Spinal cord (tissue), 10 donors: ENCODE results near the gene SMIM35. TPM values are rescaled to one million over a fixed set of nuclear protein-coding genes. Genes with fewer than 3 reads are reported as not detected.

Experiments
- DNase-seq, 6 donors: peaks; one replicate each; pipeline versions ENCODE4 v3.0.0 to v3.0.0-alpha.2; 2013 to 2015; ENCODE audit warnings: low spot score in 6 of 6, low read depth in 4 of 6
- H3K27ac ChIP-seq: one replicate; pipeline ENCODE4 v1.5.1; 2013; ENCODE audit warnings: low read depth, low read length, control low read depth
- H3K27me3 ChIP-seq: one replicate; pipeline ENCODE4 v1.6.1; 2013; ENCODE audit warnings: low read length; ENCODE audit not compliant: control insufficient read depth, insufficient read depth
- H3K36me3 ChIP-seq: one replicate; pipeline ENCODE4 v1.6.1; 2013; ENCODE audit warnings: low read length; ENCODE audit not compliant: control insufficient read depth, insufficient read depth
- H3K4me1 ChIP-seq: one replicate; pipeline ENCODE4 v1.6.1; 2013; ENCODE audit warnings: low read length; ENCODE audit not compliant: control insufficient read depth, insufficient read depth
- H3K4me3 ChIP-seq: one replicate; pipeline ENCODE4 v1.5.1; 2013; ENCODE audit warnings: low read depth, low read length, control low read depth
- H3K9me3 ChIP-seq: one replicate; pipeline ENCODE4 v1.6.1; 2013; ENCODE audit warnings: low read length; ENCODE audit not compliant: control insufficient read depth, insufficient read depth
- whole genome bisulfite sequencing: methylation state at CpG from one replicate; pipeline ENCODE4 v1.1.5; 2013; ENCODE audit warnings: missing lambda C conversion rate; ENCODE audit not compliant: insufficient coverage; 5-methylcytosine and 5-hydroxymethylcytosine counted together
- polyA plus RNA-seq, 2 donors: library from polyadenylated mRNA; unstranded; fragments of 120-200 nt; gene quantifications; one replicate each; pipeline ENCODE4 v1.2.1, GENCODE V29; 2013; ENCODE audit not compliant: insufficient read length in 2 of 2
- total RNA-seq, 2 donors: library from RNA; depleted of rRNA in 1 of 2; stranded (reverse); fragments of 120-200 nt in 1 of 2; fragments of >200 nt in 1 of 2; gene quantifications; one replicate each; pipeline versions ENCODE4 v1.2.3 to v1.2.4, GENCODE V29; 2013 to 2014
- donor health status: healthy.

The SMIM35 gene
- total and polyA plus RNA-seq, 4 donors, result 0.06 to 0.20 (median 0.10) TPM; not detected in 1

DNA sequence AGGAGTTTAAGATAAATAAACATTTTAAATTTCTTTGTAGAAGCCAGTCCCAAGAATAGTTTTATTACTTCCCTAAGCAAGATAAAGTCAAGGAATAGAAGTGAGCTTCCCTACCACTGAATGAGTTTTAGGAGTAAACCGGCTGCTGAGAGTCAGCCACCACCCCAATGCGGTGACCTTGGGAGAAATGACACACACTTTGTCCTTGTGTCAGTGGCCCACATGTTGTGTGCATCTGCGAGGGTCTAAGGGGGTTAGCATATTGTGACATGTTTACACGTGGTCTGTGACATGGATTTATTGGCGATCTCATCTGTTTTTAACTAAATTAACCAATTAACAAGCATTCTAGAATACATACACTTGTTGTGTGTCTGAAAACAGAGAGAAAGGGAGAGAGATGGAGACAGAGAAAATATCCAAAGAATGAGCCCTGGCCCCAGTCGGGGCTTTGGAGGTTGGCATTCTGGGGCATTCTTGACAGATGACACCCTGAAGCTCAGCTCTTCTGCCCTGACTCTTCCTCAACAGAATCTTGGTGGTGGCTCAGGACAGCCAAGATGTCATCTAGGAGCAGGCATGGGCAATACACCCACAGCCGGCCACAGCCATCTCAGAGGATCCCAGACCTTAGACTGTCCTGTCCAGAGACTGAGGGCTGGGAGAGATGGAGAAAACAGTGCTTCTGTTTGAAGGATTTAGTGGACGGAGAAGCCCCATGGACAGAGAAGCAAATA lies 39.6 kb downstream of the SMIM35 start:
- H3K36me3 ChIP-seq, result no peaks in the 10 kb centered on the region
- DNase-seq, result no peak
- no peaks in the 10 kb centered on the region for H3K9me3 ChIP-seq
- WGBS, result 94% methylated on average over 4 of the region's 8 CpGs
- no peak overlapping the region for H3K27ac ChIP-seq
- H3K4me1 ChIP-seq, result no peaks in the 10 kb centered on the region
- no peak overlapping the region for H3K4me3 ChIP-seq
- H3K27me3 ChIP-seq, result no peaks in the 10 kb centered on the region

- no peak overlapping the region for H3K4me3 ChIP-seq
- H3K27me3 ChIP-seq, result no peaks in the 10 kb centered on the region
- WGBS, result 64% methylated on average over 4 of the region's 5 CpGs
- no peaks in the 10 kb centered on the region for H3K4me1 ChIP-seq
- H3K27ac ChIP-seq, result no peak overlapping the region
- H3K9me3 ChIP-seq, result no peaks in the 10 kb centered on the region
- no peaks in the 10 kb centered on the region for H3K36me3 ChIP-seq
- DNase-seq, result no peak
Measured at GRCh38 chr11:118046051-118046963, 40.5 kb downstream of the SMIM35 start.

DNA sequence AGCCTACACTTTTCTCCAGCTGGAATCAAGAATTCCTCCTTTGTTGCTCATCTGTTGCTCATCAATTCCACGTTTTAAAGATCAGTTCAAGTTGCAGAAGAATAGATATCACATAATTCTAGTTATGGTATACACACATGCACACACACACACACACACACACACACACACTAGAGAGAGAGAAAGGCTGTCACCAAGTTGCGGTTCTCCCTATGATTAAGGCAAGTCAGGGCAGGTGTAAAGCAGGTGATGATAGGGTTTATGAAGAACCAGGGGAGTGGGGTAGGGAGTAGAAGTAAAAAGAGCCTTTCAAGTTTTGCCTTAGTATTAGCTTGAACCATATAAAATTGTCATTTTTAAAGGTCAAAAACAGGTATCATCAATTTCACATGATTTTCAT lies 41.6 kb downstream of the SMIM35 start:
- H3K4me3 ChIP-seq, result no peak overlapping the region
- H3K36me3 ChIP-seq, result no peaks in the 10 kb centered on the region
- H3K27ac ChIP-seq, result no peak overlapping the region
- no peaks in the 10 kb centered on the region for H3K4me1 ChIP-seq
- WGBS, result no CpG with 5 or more reads among the region's 2 CpGs
- H3K9me3 ChIP-seq, result no peaks in the 10 kb centered on the region
- DNase-seq, result no peak
- H3K27me3 ChIP-seq, result no peaks in the 10 kb centered on the region

GRCh38 chr11:118042796-118043195 lies 44.0 kb downstream of the SMIM35 start:
- Histone ChIP-seq H3K9me3 (no peaks in the 10 kb centered on the region), H3K27ac (no peak overlapping the region), H3K27me3 (no peaks in the 10 kb centered on the region), H3K4me3 (no peak overlapping the region), H3K4me1 (no peaks in the 10 kb centered on the region), H3K36me3 (no peaks in the 10 kb centered on the region)
- WGBS, result 60% methylated on average over 2 of the region's 4 CpGs
- peak in 1 of 6 donors; percentile 11 for DNase-seq

DNA sequence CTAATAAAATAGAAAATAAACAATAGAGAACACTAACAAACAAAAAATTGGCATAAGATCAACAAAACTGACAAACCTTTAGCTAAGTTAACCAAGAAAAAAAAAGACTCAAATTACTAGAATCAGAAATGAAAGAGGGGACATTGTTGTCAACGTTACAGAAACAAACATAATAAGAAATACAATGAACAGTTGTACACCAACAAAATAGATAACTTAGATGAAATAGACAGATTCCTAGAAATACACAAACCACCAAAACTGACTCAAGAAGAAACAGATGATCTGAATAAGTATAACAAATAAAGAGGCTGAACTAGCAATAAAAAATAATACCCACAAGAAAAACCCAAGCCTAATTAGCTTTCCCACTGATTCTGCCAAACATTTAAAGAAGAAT lies 44.6 kb downstream of the SMIM35 start:
- WGBS, result no CpG with 5 or more reads among the region's 1 CpG
- H3K9me3 ChIP-seq, result no peaks in the 10 kb centered on the region
- no peaks in the 10 kb centered on the region for H3K4me1 ChIP-seq
- no peaks in the 10 kb centered on the region for H3K27me3 ChIP-seq
- no peak overlapping the region for H3K4me3 ChIP-seq
- DNase-seq, result no peak
- H3K27ac ChIP-seq, result no peak overlapping the region
- no peaks in the 10 kb centered on the region for H3K36me3 ChIP-seq

DNA sequence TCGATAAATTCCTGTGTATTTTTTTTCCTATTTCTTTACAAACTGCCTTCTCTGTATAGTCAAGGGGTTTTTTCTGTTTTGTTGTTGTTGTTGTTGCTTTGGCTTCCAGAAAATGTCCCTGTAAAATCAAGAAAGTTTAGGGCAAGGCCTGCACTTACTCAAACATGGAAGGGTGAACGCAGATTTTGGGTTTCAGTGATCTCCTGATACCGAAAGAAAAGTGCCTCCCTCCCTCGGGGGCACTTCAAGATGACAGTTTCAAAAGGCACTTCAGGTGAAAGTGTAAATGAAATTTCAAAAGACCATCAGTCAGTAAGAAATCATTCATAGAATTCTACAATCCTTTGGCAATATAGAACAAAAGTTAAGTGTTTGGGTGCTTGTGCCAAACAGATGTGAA lies 53.3 kb downstream of the SMIM35 start:
- H3K9me3 ChIP-seq, result no peaks in the 10 kb centered on the region
- H3K27me3 ChIP-seq, result no peaks in the 10 kb centered on the region
- H3K4me1 ChIP-seq, result no peaks in the 10 kb centered on the region
- WGBS, result 83% methylated on average over 1 of the region's 4 CpGs
- H3K36me3 ChIP-seq, result no peaks in the 10 kb centered on the region
- H3K27ac ChIP-seq, result no peak overlapping the region
- no peak for DNase-seq
- H3K4me3 ChIP-seq, result no peak overlapping the region

DNA sequence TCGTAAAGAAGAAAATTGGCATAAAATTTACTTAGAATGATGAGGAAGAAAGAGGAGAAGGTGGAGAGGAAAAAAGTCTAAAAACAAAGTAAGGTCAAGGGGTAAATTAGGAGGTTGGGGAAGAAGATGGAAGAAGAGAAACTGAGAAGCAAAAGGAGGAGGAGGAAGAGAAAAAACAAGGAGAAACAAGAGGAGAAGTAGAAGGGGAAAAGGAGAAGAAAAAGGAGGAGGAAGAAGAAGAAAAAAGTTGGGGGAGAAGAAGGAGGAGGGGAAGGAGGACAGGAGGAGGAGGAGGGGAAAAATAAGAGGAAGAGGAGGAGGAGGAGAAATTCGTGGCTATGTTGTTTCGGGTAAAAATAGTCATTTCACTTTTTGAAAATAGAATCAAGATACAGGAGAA lies 58.1 kb downstream of the SMIM35 start:
- H3K27ac ChIP-seq, result no peak overlapping the region
- WGBS, result 93% methylated on average over 1 of the region's 3 CpGs
- H3K36me3 ChIP-seq, result no peaks in the 10 kb centered on the region

GRCh38 chr11:118027694-118028093 lies 59.1 kb downstream of the SMIM35 start:
- H3K36me3 ChIP-seq, result no peaks in the 10 kb centered on the region
- 90% methylated on average over 2 of the region's 4 CpGs for WGBS
- no peak for DNase-seq

More for the DNA sequence above, 58.1 kb downstream of the SMIM35 start:
- Histone ChIP-seq H3K9me3 (no peaks in the 10 kb centered on the region), H3K27me3 (no peaks in the 10 kb centered on the region), H3K4me3 (no peak overlapping the region), H3K4me1 (no peaks in the 10 kb centered on the region)
- DNase-seq, result no peak

DNA sequence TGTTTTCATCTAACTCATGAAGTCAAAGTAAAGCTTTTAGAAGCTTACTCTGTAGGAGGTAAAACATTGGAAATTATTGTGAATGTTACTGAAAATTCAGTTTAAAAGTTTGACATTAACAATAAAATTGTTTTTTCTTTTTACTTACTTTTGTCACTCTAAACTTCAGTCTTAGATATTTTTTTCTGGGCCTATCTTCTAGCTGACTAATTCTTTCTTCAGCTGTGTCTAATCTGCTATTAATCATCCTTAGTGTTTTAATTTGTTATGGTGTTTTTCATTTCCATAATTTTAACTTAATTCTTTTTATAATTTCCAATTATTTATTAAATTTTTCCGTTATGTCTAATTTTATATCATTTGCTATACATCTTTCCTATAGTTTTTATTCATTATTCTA lies 65.6 kb downstream of the SMIM35 start:
- no peaks in the 10 kb centered on the region for H3K27me3 ChIP-seq
- H3K9me3 ChIP-seq, result no peaks in the 10 kb centered on the region
- DNase-seq, result no peak
- no CpG with 5 or more reads among the region's 1 CpG for WGBS
- H3K4me1 ChIP-seq, result no peaks in the 10 kb centered on the region
- no peak overlapping the region for H3K4me3 ChIP-seq
- no peaks in the 10 kb centered on the region for H3K36me3 ChIP-seq
- no peak overlapping the region for H3K27ac ChIP-seq

More at GRCh38 chr11:118027694-118028093, 59.1 kb downstream of the SMIM35 start:
- Histone ChIP-seq H3K9me3 (no peaks in the 10 kb centered on the region), H3K4me1 (no peaks in the 10 kb centered on the region), H3K27ac (no peak overlapping the region), H3K4me3 (no peak overlapping the region), H3K27me3 (no peaks in the 10 kb centered on the region)
